Sigmoid colon (tissue), 4 donors: ENCODE measurements around the gene KPNA6.

Experiments
- POLR2A ChIP-seq, 2 donors: fragments of 450-650 bp; IDR thresholded peaks; one replicate each; pipeline ENCODE4 v1.6.1; 2016; ENCODE audit warnings: antibody characterized with exemption in 2 of 2, mild to moderate bottlenecking in 2 of 2, moderate library complexity in 2 of 2
- POLR2AphosphoS5 ChIP-seq, 4 donors: sonication (generic); formaldehyde crosslinking; IDR thresholded peaks; one replicate each; pipeline ENCODE4 v1.6.1; 2017; ENCODE audit warnings: antibody characterized with exemption in 4 of 4
- TF ChIP-seq, protein P1 (sequence below), 4 experiments: fragments of 450-650 bp in 3 of 4; fragments of 200-600 bp in 1 of 4; IDR thresholded peaks; one replicate each; pipeline ENCODE4 v1.5.1; 2016 to 2019; ENCODE audit warnings: antibody characterized with exemption in 4 of 4, mild to moderate bottlenecking in 3 of 4, moderate library complexity in 2 of 4

DNA sequence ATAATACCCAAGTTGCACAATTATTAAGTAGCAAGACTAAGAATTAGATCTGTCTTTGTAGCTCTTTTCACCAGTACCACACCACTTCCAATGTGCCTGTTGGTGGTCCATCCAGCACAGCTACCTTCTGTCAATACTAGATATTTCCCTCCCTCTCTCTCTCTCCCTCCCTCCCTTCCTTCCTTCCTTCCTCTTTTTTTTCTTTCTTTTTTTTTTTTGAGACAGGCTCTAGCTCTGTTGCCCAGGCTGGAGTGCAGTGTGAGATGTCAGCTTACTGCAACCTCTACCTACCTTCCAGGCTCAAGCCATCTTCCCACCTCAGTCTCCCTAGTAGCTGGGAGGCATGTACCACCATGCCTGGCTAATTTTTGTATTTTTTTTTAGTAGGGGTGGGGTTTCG is 21.1 kb downstream of the KPNA6 start:
- TF ChIP-seq POLR2AphosphoS5 (IDR thresholded peaks at IDR 0.05) (no peak), POLR2A (IDR thresholded peaks at IDR 0.05) (no peak)
- TF ChIP-seq, protein P1, sequence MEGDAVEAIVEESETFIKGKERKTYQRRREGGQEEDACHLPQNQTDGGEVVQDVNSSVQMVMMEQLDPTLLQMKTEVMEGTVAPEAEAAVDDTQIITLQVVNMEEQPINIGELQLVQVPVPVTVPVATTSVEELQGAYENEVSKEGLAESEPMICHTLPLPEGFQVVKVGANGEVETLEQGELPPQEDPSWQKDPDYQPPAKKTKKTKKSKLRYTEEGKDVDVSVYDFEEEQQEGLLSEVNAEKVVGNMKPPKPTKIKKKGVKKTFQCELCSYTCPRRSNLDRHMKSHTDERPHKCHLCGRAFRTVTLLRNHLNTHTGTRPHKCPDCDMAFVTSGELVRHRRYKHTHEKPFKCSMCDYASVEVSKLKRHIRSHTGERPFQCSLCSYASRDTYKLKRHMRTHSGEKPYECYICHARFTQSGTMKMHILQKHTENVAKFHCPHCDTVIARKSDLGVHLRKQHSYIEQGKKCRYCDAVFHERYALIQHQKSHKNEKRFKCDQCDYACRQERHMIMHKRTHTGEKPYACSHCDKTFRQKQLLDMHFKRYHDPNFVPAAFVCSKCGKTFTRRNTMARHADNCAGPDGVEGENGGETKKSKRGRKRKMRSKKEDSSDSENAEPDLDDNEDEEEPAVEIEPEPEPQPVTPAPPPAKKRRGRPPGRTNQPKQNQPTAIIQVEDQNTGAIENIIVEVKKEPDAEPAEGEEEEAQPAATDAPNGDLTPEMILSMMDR (IDR thresholded peaks at IDR 0.05), result no peak
